ENCODE results near the gene COPG2. TPM values are rescaled to one million over a fixed set of nuclear protein-coding genes. Genes with fewer than 3 reads are reported as not detected.

The COPG2 gene
- total RNA-seq, 2 experiments from 2014 or later = 29.9 to 32.2 TPM

DNA sequence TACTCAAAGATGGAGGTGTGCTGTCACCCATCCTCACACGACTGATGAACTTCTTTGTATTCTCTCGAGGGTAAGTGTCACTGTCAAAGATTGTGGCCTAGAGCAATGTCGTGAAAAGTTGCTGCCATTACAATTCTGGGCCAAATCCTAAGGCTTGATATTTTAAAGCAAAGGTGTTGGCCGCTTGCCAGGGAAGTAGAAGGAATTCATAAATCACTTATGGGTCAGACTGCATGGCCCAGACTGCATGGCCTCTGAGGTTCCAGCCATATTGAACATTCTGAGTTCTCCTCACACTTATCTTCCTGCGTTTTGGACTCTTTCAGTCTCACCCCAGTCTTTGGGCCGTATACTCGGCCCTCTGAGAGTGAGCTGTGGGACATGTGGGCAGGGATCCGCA is 168.1 kb downstream of the COPG2 start:
- intact Hi-C loops (cut with micrococcal nuclease; ENCODE audit: unreplicated experiment) = no loop called here
- BruUV-seq (replicated peaks) = no TSS peak

DNA sequence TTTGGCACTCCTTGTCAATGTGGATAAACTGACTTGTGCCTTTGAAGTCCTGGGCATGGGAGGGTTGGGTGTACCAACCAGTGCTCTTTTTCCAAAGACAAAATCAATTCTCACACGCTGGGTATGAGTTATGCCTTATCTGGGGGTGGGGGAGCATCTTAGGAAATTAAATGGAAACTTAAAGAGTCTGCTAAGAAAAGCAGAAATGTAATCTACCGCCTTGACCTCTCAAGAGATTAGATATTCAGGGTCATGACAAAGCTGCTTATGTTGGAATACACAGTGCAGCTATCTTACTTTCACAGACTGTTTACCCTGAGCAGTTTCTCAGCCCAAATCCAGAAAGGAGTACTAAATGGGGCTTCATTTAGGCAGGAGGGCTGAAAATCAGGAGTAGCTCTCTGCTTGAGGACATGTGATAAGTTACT is 174.1 kb downstream of the COPG2 start:
- POLR2A ChIA-PET = no interaction called here
- H3K4me3 ChIP-seq (ENCODE audit: low read depth, low read length, poor library complexity, severe bottlenecking) = no peak overlapping the region
- H3K27ac ChIP-seq (ENCODE audit: low read depth, low read length, poor library complexity, severe bottlenecking) = no peak overlapping the region
- no peaks in the 10 kb centered on the region for H3K4me1 ChIP-seq (ENCODE audit: insufficient read depth, low read length, poor library complexity, severe bottlenecking)
- no peaks in the 10 kb centered on the region for H4K20me1 ChIP-seq (ENCODE audit: insufficient read depth, low read length)
- DNase-seq (ENCODE audit: low spot score) = no peak
- H3K9me2 ChIP-seq (ENCODE audit: insufficient read depth, low read length) = no peaks in the 10 kb centered on the region
- no peak overlapping the region for H3K4me2 ChIP-seq (ENCODE audit: low read length)
- H2AFZ ChIP-seq (ENCODE audit: low read length) = no peak overlapping the region
- no peaks in the 10 kb centered on the region for H3K79me2 ChIP-seq (ENCODE audit: insufficient read depth, low read depth, low read length)
- H3K9me3 ChIP-seq (ENCODE audit: low read length) = no peaks in the 10 kb centered on the region
- no peaks in the 10 kb centered on the region for H3K36me3 ChIP-seq (ENCODE audit: insufficient read depth, low read length)
- CTCF ChIA-PET (ENCODE audit: unreplicated experiment) = no interaction called here
- TF ChIP-seq EZH2phosphoT487 (IDR thresholded peaks at IDR 0.05; ENCODE audit: borderline replicate concordance, low read depth, low read length) (no peak), CTCF (conservative IDR thresholded peaks at IDR 0.05; ENCODE audit: low read length) (no peak)
- intact Hi-C loops (cut with micrococcal nuclease; ENCODE audit: unreplicated experiment) = no loop called here
- BruUV-seq (replicated peaks) = no TSS peak

More for the DNA sequence above, 168.1 kb downstream of the COPG2 start:
- no peaks in the 10 kb centered on the region for H3K9me3 ChIP-seq (ENCODE audit: low read length)
- POLR2A ChIA-PET = no interaction called here
- H3K27ac ChIP-seq (ENCODE audit: low read depth, low read length, poor library complexity, severe bottlenecking) = no peak overlapping the region
- CTCF ChIA-PET (ENCODE audit: unreplicated experiment) = no interaction called here
- no peak overlapping the region for H3K4me2 ChIP-seq (ENCODE audit: low read length)
- DNase-seq (ENCODE audit: low spot score) = no peak
- no peak for TF ChIP-seq CTCF (conservative IDR thresholded peaks at IDR 0.05; ENCODE audit: low read length)
- TF ChIP-seq EZH2phosphoT487 (IDR thresholded peaks at IDR 0.05; ENCODE audit: borderline replicate concordance, low read depth, low read length) = no peak
- peaks cover 5% of the 10 kb centered on the region; the same call in 1 of the 2 replicates for H3K36me3 ChIP-seq (ENCODE audit: insufficient read depth, low read length)
- H3K4me3 ChIP-seq (ENCODE audit: low read depth, low read length, poor library complexity, severe bottlenecking) = no peak overlapping the region
- no peaks in the 10 kb centered on the region for H3K9me2 ChIP-seq (ENCODE audit: insufficient read depth, low read length)
- no peaks in the 10 kb centered on the region for H4K20me1 ChIP-seq (ENCODE audit: insufficient read depth, low read length)
- no peaks in the 10 kb centered on the region for H3K79me2 ChIP-seq (ENCODE audit: insufficient read depth, low read depth, low read length)
- no peaks in the 10 kb centered on the region for H3K4me1 ChIP-seq (ENCODE audit: insufficient read depth, low read length, poor library complexity, severe bottlenecking)
- no peak overlapping the region for H2AFZ ChIP-seq (ENCODE audit: low read length)

DNA sequence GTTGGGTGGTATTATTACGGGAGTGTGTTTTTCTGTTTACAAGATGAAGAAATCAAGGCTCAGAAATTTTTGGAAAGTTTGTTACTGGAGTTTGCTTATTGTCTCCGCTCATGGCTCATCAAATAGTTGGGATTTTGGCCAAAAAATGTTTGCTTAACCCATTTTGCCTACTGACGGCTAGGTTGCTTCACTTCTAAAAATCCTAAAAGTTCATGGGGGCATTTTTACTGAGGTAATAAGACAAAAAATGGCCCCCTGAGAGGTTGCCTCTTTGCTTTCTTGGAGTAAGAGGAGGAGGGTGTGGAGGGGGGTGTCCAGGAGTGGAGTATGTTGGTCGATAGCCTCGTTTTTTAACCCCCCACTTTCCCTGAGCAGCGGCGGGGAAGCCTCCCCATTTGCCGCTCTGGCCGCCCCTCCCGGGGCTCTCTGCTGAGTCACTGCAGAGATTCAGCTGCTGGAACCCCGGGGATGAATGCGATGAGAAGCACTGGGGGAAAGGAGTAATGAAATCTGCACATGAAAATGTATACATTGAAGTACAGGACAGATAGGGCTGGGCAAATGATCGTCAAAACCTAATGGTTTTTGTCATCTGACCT is 175.2 kb downstream of the COPG2 start:
- Histone ChIP-seq H3K36me3 (ENCODE audit: insufficient read depth, low read length) (no peaks in the 10 kb centered on the region), H3K4me1 (ENCODE audit: insufficient read depth, low read length, poor library complexity, severe bottlenecking) (no peaks in the 10 kb centered on the region), H2AFZ (ENCODE audit: low read length) (no peak overlapping the region), H3K79me2 (ENCODE audit: insufficient read depth, low read depth, low read length) (no peaks in the 10 kb centered on the region), H3K4me2 (ENCODE audit: low read length) (no peak overlapping the region), H3K27ac (ENCODE audit: low read depth, low read length, poor library complexity, severe bottlenecking) (no peak overlapping the region), H3K9me2 (ENCODE audit: insufficient read depth, low read length) (no peaks in the 10 kb centered on the region), H3K9me3 (ENCODE audit: low read length) (no peaks in the 10 kb centered on the region), H4K20me1 (ENCODE audit: insufficient read depth, low read length) (no peaks in the 10 kb centered on the region), H3K4me3 (ENCODE audit: low read depth, low read length, poor library complexity, severe bottlenecking) (no peak overlapping the region)
- no peak for TF ChIP-seq EZH2phosphoT487 (IDR thresholded peaks at IDR 0.05; ENCODE audit: borderline replicate concordance, low read depth, low read length)
- TF ChIP-seq CTCF (conservative IDR thresholded peaks at IDR 0.05; ENCODE audit: low read length) = no peak
- no peak for DNase-seq (ENCODE audit: low spot score)
- BruUV-seq (replicated peaks) = no TSS peak
- POLR2A ChIA-PET = no interaction called here
- intact Hi-C loops (cut with micrococcal nuclease; ENCODE audit: unreplicated experiment) = no loop called here
- CTCF ChIA-PET (ENCODE audit: unreplicated experiment) = no interaction called here

All from OCI-LY7 (cell line).